HepG2 (cell line): ENCODE data around the gene CAMTA1. TPM values are rescaled to one million over a fixed set of nuclear protein-coding genes. Genes with fewer than 3 reads are reported as not detected.

Experiments used
- GATAD2A ChIP-seq: IDR thresholded peaks from 2 replicates; pipeline ENCODE4 v1.6.1; 2016
- NFE2L1 ChIP-seq: sonication (generic); formaldehyde crosslinking; IDR thresholded peaks from 2 replicates; pipeline ENCODE4 v1.4.0; 2020; ENCODE audit warnings: missing genetic modification reagents, mild to moderate bottlenecking, borderline replicate concordance
- ZSCAN20 ChIP-seq: sonication (generic); formaldehyde crosslinking; IDR thresholded peaks from 2 replicates; pipeline ENCODE4 v1.4.0; 2020; ENCODE audit warnings: missing genetic modification reagents, mild to moderate bottlenecking, borderline replicate concordance
- polyA plus RNA-seq, 8 experiments: library from polyadenylated mRNA; depleted of rRNA in 3 of 8; stranded (reverse) in 7 of 8; unstranded in 1 of 8; fragments of >200 nt; fragmentation: Illumina TruSeq in 4 of 8; extraction: Trizol in 4 of 8; gene quantifications; 2 replicates each; pipeline versions ENCODE4 v1.2.1 to v1.2.3, GENCODE V29; 2011 to 2016; ENCODE audit warnings: low read depth in 4 of 8, missing spikeins in 1 of 8, mixed read lengths in 1 of 8; ENCODE audit not compliant: insufficient read depth in 1 of 8
- total RNA-seq, 5 experiments: library from RNA; depleted of rRNA; stranded (reverse); fragments of >200 nt; fragmentation: Illumina TruSeq; extraction: Trizol; gene quantifications; 2 replicates each; pipeline ENCODE4 v1.2.3, GENCODE V29; 2016; ENCODE audit warnings: low read depth in 1 of 5
- TF ChIP-seq, protein P1 (sequence below): sonication (generic); formaldehyde crosslinking; IDR thresholded peaks from 2 replicates; pipeline ENCODE4 v1.4.0; 2020; ENCODE audit warnings: missing genetic modification reagents, borderline replicate concordance
- TF ChIP-seq, protein P2 (sequence below): sonication (generic); formaldehyde crosslinking; IDR thresholded peaks from 2 replicates; pipeline ENCODE4 v1.5.1; 2020; ENCODE audit warnings: mild to moderate bottlenecking, moderate library complexity, missing genetic modification reagents
- TF ChIP-seq, protein P3 (sequence below): IDR thresholded peaks from 2 replicates; pipeline ENCODE4 v1.4.0; 2020; ENCODE audit warnings: mild to moderate bottlenecking, missing genetic modification reagents

The CAMTA1 gene
- total and polyA plus RNA-seq, 2 of the 13 experiments (the other 11 are each of a cell fraction or from before 2014, with no cell fraction given), result 25.0 to 36.4 TPM

DNA sequence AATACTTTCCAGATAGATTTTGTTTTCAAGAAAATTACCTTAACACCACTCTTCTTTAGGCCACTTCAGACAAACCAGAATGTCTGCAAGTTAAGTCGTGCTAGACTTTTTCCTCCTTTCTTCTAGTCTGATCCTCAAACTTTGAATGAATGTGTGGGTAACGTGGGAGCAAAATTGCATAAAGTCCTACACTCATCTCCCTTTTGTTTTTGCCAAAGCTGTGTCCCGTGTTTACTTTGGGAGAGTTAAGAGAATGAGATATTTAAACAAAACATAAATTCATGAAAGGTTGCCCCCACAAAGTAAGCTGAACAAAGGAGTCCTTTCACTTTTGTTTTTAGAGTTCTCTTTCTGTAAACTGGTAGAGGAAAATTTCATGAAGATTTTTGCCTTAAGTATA lies 969.0 kb downstream of the CAMTA1 start (continued):
- TF ChIP-seq ZSCAN20, result no peak
- 0 out of 2 replicates have a peak, but pooled peaks have one; percentile 10 for TF ChIP-seq GATAD2A (CRISPR knock-in tag)
- TF ChIP-seq, protein P1, sequence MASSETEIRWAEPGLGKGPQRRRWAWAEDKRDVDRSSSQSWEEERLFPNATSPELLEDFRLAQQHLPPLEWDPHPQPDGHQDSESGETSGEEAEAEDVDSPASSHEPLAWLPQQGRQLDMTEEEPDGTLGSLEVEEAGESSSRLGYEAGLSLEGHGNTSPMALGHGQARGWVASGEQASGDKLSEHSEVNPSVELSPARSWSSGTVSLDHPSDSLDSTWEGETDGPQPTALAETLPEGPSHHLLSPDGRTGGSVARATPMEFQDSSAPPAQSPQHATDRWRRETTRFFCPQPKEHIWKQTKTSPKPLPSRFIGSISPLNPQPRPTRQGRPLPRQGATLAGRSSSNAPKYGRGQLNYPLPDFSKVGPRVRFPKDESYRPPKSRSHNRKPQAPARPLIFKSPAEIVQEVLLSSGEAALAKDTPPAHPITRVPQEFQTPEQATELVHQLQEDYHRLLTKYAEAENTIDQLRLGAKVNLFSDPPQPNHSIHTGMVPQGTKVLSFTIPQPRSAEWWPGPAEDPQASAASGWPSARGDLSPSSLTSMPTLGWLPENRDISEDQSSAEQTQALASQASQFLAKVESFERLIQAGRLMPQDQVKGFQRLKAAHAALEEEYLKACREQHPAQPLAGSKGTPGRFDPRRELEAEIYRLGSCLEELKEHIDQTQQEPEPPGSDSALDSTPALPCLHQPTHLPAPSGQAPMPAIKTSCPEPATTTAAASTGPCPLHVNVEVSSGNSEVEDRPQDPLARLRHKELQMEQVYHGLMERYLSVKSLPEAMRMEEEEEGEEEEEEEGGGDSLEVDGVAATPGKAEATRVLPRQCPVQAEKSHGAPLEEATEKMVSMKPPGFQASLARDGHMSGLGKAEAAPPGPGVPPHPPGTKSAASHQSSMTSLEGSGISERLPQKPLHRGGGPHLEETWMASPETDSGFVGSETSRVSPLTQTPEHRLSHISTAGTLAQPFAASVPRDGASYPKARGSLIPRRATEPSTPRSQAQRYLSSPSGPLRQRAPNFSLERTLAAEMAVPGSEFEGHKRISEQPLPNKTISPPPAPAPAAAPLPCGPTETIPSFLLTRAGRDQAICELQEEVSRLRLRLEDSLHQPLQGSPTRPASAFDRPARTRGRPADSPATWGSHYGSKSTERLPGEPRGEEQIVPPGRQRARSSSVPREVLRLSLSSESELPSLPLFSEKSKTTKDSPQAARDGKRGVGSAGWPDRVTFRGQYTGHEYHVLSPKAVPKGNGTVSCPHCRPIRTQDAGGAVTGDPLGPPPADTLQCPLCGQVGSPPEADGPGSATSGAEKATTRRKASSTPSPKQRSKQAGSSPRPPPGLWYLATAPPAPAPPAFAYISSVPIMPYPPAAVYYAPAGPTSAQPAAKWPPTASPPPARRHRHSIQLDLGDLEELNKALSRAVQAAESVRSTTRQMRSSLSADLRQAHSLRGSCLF (CRISPR knock-in tag), result no peak
- TF ChIP-seq, protein P2, sequence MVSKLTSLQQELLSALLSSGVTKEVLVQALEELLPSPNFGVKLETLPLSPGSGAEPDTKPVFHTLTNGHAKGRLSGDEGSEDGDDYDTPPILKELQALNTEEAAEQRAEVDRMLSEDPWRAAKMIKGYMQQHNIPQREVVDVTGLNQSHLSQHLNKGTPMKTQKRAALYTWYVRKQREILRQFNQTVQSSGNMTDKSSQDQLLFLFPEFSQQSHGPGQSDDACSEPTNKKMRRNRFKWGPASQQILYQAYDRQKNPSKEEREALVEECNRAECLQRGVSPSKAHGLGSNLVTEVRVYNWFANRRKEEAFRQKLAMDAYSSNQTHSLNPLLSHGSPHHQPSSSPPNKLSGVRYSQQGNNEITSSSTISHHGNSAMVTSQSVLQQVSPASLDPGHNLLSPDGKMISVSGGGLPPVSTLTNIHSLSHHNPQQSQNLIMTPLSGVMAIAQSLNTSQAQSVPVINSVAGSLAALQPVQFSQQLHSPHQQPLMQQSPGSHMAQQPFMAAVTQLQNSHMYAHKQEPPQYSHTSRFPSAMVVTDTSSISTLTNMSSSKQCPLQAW (CRISPR knock-in tag), result no peak
- TF ChIP-seq, protein P3, sequence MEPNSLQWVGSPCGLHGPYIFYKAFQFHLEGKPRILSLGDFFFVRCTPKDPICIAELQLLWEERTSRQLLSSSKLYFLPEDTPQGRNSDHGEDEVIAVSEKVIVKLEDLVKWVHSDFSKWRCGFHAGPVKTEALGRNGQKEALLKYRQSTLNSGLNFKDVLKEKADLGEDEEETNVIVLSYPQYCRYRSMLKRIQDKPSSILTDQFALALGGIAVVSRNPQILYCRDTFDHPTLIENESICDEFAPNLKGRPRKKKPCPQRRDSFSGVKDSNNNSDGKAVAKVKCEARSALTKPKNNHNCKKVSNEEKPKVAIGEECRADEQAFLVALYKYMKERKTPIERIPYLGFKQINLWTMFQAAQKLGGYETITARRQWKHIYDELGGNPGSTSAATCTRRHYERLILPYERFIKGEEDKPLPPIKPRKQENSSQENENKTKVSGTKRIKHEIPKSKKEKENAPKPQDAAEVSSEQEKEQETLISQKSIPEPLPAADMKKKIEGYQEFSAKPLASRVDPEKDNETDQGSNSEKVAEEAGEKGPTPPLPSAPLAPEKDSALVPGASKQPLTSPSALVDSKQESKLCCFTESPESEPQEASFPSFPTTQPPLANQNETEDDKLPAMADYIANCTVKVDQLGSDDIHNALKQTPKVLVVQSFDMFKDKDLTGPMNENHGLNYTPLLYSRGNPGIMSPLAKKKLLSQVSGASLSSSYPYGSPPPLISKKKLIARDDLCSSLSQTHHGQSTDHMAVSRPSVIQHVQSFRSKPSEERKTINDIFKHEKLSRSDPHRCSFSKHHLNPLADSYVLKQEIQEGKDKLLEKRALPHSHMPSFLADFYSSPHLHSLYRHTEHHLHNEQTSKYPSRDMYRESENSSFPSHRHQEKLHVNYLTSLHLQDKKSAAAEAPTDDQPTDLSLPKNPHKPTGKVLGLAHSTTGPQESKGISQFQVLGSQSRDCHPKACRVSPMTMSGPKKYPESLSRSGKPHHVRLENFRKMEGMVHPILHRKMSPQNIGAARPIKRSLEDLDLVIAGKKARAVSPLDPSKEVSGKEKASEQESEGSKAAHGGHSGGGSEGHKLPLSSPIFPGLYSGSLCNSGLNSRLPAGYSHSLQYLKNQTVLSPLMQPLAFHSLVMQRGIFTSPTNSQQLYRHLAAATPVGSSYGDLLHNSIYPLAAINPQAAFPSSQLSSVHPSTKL, result 0 out of 2 replicates have a peak, but pooled peaks have one; percentile 23
- TF ChIP-seq NFE2L1 (CRISPR knock-in tag), result no peak
